DMS53 treated with DMSO at 0.1 percent for 48 hours (cell line): ENCODE measurements around the gene IGSF9B.

Experiments
- DNase-seq: peaks from one replicate; lab custom pipeline; 2025; ENCODE audit not compliant: unreplicated experiment; lab: John Stamatoyannopoulos, UW

IGSF9B gene

DNA sequence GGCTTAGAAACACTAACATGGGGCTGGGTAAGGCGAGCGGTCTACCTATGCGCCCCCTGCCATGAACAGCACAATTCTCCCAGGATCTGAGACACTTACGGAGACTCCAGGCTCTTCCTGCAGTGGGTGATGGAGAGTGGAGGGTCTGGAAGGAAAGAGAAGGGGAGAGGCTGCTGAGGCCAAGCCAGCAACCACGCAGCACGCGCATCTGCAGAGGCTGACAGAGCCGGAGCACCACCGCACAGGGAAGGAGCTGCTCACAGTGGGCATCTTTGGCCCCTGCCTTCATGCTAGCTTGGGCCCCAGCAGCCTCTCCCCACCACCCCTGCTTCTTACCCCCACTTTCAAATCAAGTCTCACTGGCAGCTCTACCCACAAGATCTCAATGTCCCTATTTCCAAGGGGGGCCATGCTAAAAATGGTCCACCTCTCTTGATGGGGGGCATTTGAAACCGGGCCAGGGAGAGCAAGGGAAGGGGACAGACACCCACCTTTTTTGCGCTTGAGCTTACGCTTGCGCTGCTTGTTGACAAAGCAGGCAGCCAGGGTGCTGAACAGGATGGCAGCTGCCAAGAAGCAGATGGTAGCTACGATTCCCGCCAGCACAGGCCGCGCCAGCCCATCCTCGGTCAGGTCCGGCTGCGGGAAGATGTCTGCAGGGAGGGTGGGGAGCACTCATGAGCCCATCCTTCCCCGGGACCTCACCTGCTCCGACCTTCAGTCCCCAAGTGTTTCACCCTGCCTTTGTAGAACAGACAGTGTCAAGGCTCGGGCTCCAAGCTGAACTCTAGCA is 34.5 kb downstream of the IGSF9B start:
- no peak for DNase-seq

DNA sequence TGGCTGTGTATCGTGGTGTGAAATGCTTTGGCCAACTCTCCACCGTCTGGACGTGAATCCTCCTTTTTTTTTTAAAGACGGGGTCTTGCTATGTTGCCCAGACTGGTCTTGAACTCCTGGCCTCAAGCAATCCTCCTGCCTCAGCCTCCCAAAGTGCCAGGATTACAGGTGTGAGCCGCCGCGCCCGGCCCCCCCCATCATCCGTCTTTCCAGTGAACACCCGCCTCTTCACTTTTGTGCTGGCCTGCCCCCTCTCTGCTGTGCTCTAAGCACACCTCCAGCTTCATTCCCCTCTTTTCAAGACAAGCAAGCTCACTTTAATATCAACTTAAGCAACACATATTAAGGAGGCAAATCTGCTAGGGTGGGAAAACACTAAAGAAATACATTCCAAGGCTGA is 35.3 kb downstream of the IGSF9B start:
- no peak for DNase-seq

GRCh38 chr11:133921026-133921425 is 35.7 kb downstream of the IGSF9B start:
- no peak for DNase-seq

GRCh38 chr11:133920109-133920990 is 36.4 kb downstream of the IGSF9B start:
- DNase-seq: no peak

- DNase-seq: peak; percentile 35
Observed at GRCh38 chr11:133919330-133920108, 37.2 kb downstream of the IGSF9B start.

DNA sequence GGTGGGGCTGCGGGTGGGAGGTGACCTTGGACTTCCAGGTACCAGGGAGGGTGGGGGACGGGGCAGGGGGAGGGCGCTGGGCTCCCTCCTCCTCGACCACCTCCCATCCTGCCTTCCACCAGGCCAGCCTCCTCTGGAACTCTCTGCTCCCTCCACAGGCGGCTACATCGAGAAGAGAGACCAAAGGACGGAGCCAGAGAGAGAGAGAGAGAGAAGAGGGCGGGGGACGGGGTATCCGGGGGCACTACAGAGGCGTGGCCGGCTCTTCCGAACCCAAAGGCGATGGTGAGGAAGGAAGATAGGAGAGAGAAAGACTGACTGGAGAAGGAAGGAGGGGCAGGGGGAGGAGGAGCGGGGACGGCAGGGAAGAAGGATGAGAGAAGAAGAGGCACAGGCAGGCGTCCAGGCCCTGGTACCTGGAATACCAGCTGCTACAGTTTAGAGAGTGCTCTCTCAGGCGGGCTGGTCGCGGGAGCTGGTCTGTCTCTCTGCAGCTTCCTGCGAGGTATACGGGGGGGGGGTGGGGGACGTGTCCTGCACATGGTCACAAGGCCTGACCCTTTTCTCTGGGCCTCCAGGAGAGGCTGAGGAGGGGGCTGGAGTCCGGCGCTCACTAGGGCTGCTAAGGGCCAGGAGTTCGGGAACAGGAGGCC is 38.0 kb downstream of the IGSF9B start:
- DNase-seq: peak; percentile 20

DNA sequence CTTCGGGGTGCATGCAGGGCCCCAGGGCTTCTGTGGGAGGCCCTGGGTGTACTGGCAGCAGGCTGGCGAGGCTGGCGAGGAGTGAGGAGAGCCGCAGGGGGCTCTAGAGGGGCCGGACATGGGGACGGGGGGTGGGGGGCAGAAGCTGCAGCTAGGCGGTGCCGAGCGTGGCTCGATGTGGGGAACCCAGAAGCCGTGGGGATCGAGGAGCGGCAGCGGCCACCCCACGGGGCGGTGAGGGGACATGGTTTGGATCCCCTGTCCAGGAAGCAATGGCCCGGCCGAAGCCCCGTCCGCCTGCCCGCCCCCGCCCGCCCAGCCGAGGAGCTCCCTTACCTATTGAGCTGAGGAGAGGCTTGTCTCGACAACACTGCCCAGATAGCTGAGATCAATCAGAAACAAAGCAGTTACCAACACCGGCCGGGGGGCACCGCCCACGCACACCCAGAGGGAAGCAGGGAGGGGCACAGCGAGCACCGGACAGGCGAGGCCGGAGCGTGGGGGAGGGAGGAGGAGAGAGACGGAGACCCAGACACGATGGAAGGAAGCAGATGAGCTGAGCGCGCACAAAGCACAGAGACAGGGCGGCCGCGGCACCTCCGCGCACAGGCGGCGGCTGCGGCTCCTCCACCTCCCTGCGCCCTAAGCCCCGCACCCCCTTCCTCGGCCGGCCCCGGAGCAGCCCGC is 38.7 kb downstream of the IGSF9B start:
- no peak for DNase-seq

GRCh38 chr11:133916784-133917440 is 39.9 kb downstream of the IGSF9B start:
- no peak for DNase-seq

DNA sequence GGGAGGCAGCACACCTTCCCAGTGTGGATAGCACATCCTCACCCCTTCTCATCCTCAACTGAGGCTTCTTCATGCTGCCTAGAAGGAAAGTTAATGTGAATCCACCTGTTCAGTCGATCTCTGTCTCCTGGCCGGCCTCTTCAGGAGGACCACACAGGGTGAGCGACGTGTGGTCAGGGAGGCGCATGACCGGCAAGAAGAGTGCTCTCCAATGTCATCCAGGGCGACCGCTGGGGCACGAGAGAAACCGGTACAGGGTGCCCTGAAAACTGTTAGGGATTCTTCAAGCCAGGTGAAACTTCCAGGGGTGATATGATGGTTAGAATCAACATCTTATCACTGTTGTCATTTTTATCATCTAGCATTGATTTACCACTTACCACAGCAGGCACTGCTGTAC is 43.0 kb downstream of the IGSF9B start:
- no peak for DNase-seq

GRCh38 chr11:133911171-133911570 is 45.6 kb downstream of the IGSF9B start:
- no peak for DNase-seq

GRCh38 chr11:133910101-133910500 is 46.7 kb downstream of the IGSF9B start:
- no peak for DNase-seq

DNA sequence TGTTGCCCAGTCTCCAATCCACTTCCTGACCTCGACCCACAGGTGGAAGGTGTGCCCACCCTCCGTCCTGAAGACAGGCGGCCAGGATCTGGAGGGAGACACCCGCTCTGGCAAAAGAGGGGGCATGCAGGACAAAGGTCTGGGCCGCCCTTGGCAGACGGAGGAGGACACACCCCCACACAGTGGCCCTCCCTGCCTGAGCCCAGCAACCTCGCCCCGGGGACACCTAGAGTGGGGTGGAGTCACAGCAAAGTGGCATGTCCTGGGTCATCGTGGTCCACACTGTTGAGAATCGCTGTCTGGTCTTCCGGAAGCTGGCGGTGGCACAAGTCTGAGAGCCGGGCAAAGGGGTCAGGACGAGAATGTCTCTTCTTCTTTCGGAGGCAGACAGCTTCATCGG is 47.9 kb downstream of the IGSF9B start:
- DNase-seq: no peak

DNA sequence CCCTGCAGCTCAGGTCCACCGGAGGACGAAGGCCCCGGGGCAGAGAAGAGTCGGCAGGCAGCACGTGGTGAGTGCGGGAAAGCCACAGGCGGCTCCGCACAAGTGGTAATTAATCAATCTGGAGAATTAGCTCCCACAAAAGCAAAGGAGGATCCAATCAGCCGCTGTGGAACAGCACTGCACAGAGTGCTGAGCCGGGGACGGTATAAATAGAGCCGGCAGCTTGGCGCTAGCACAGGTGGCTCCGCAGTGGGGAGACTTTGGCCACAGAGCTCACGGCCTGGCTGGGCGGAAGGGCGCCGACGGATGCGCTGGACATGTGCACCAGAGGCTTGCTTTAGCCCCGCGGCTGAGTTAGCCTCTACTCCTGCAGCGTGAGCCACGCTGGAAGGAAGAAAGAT is 48.9 kb downstream of the IGSF9B start:
- no peak for DNase-seq

DNA sequence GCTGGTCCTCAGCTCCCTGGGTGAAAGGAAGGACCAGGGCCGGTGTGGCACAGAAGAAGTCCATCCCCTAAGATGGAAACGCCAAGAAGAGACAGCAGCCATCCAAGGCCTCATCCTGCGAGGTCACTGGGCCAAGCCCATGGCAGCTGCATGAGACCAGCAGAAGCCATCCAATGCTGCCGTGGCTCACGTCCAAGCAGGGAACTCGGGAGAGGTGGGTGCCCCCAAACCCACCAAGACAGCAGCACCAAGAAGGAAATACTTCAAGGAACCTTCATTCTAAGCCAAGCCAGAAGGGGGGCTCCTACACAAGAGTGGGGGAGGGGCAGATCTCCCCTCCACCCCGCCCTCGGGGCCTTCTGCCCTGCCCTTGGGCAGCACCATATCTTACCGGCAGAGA is 49.6 kb downstream of the IGSF9B start:
- DNase-seq: no peak

GRCh38 chr11:133906746-133907145 is 50.0 kb downstream of the IGSF9B start:
- DNase-seq: no peak

GRCh38 chr11:133906241-133906640 is 50.5 kb downstream of the IGSF9B start:
- no peak for DNase-seq

DNA sequence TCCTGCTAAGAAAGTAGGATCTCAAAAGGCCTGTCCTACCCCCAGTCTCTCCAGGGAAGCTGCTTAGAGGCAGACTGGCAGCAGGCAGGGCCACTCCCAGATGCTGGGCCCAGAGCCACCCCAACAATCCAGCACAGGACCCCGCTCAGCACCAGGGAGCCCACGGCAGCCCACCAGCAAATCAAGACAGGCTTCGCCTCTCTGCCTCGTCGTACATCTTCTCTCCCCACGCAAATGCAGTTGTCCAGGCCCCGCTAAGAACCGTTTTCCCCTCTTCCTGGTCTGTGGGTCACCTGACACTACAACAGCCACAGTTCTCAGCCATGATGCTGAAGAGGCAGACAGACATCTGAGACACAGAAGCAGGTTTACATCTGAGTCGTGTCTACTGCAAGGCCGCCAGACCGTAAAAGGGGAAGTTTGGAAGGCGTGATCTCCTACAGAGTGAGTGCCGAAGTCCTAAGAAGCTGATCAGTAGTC is 51.1 kb downstream of the IGSF9B start:
- no peak for DNase-seq

GRCh38 chr11:133904818-133905515 is 51.8 kb downstream of the IGSF9B start:
- DNase-seq: no peak
